Thoracic aorta (tissue), 2 donors: Measurements from ENCODE around the gene GPR78. TPM values are rescaled to one million over a fixed set of nuclear protein-coding genes. Genes with fewer than 3 reads are reported as not detected.

Experiments
- ATAC-seq: fragments of 150-250 bp; one replicate; pipeline ENCODE4 v1.8.0; 2017; ENCODE audit warnings: low read depth; ENCODE audit not compliant: insufficient number of reproducible peaks, low FRiP score
- DNase-seq: peaks from one replicate; pipeline ENCODE4 v3.0.0-alpha.2; 2020; ENCODE audit warnings: low spot score
- H3K27ac ChIP-seq, 2 donors: fragments of 200-600 bp; sonication (generic); 1 replicate in 1 of 2; 2 replicates in 1 of 2; pipeline ENCODE4 v1.5.1; 2016; ENCODE audit warnings: mild to moderate bottlenecking in 2 of 2, moderate library complexity in 2 of 2
- H3K27me3 ChIP-seq: fragments of 200-600 bp; sonication (generic); replicated peaks from 2 replicates; pipeline ENCODE4 v1.6.0; 2016; ENCODE audit warnings: mild to moderate bottlenecking; ENCODE audit not compliant: insufficient read depth
- H3K36me3 ChIP-seq: fragments of 200-600 bp; sonication (generic); one replicate; pipeline ENCODE4 v1.5.1; 2016
- H3K4me1 ChIP-seq, 2 donors: fragments of 200-600 bp; sonication (generic); 1 replicate in 1 of 2; 2 replicates in 1 of 2; pipeline versions ENCODE4 v1.5.1 to v1.6.0; 2016; ENCODE audit warnings: low read depth in 2 of 2, mild to moderate bottlenecking in 1 of 2; ENCODE audit not compliant: control insufficient read depth in 1 of 2
- H3K4me3 ChIP-seq: fragments of 200-600 bp; sonication (generic); 2 replicates; pipeline ENCODE4 v1.5.1; 2016; ENCODE audit warnings: mild to moderate bottlenecking
- H3K9me3 ChIP-seq: fragments of 200-600 bp; sonication (generic); 2 replicates; pipeline ENCODE4 v1.5.1; 2016
- total RNA-seq, 2 donors: library from RNA; depleted of rRNA; stranded (reverse); fragments of >200 nt; gene quantifications; one replicate each; pipeline versions ENCODE4 v1.1.0 to v1.2.3, GENCODE V29; 2016
- TF ChIP-seq, protein P1 (sequence below): fragments of 200-600 bp; sonication (generic); IDR thresholded peaks from one replicate; pipeline ENCODE4 v1.5.1; 2019; ENCODE audit warnings: antibody characterized with exemption

Gene GPR78
- total RNA-seq, 2 donors from 2014 or later, result not detected

DNA sequence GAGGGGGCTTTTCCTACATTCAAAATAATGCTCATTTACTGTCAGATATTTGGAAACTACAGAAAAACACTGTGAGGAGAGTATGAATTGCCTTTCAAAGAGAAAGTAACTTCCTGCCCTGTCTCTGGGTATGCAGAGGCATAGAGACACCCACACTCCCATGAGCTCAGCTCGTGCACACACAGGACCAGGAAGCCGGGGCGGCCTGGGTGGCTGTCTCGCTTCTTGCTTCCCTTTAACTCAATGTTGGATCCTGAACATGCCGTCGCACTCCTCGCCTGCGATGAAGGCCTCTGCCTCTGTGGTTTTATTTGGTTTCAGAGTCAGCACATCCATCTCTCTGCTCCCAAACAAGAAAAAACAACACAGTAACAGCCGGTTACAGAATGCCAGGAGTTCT, 40.1 kb upstream of the GPR78 start:
- no peak for ATAC-seq
- TF ChIP-seq, protein P1, sequence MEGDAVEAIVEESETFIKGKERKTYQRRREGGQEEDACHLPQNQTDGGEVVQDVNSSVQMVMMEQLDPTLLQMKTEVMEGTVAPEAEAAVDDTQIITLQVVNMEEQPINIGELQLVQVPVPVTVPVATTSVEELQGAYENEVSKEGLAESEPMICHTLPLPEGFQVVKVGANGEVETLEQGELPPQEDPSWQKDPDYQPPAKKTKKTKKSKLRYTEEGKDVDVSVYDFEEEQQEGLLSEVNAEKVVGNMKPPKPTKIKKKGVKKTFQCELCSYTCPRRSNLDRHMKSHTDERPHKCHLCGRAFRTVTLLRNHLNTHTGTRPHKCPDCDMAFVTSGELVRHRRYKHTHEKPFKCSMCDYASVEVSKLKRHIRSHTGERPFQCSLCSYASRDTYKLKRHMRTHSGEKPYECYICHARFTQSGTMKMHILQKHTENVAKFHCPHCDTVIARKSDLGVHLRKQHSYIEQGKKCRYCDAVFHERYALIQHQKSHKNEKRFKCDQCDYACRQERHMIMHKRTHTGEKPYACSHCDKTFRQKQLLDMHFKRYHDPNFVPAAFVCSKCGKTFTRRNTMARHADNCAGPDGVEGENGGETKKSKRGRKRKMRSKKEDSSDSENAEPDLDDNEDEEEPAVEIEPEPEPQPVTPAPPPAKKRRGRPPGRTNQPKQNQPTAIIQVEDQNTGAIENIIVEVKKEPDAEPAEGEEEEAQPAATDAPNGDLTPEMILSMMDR, result no peak
- no peaks in the 10 kb centered on the region for H3K9me3 ChIP-seq

DNA sequence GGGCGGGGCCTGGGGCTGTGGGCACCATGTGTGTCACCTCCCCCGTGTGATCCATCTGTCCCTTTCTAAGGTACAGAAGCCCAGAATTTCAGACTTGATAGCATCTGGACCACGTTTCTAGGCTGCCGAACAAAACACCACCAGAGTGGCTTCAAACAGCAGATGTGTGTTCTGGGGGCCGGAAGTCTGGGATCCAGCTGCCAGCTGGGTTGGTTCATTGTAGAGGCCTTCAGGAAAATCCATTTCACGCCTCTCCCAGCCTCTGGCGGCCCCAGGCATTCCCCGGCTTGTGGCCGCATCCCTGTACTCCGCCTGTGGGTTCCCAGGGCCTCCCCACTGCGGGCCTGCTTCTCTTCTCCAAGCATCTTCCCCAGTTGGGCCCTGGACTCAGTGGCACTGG, 39.6 kb upstream of the GPR78 start:
- no peaks in the 10 kb centered on the region for H3K27me3 ChIP-seq
- no peaks in the 10 kb centered on the region for H3K9me3 ChIP-seq
- ATAC-seq, result no peak
- TF ChIP-seq, protein P1, result no peak
- no peak overlapping the region for H3K27ac ChIP-seq
- peaks cover 0 to 5% of the 10 kb centered on the region in 2 donors for H3K4me1 ChIP-seq
- no peak overlapping the region for H3K4me3 ChIP-seq
- DNase-seq, result no peak
- H3K36me3 ChIP-seq, result no peaks in the 10 kb centered on the region

More for the DNA sequence above, 40.1 kb upstream of the GPR78 start:
- Histone ChIP-seq H3K4me1 (peaks cover 0 to 5% of the 10 kb centered on the region in 2 donors), H3K36me3 (no peaks in the 10 kb centered on the region), H3K27ac (no peak overlapping the region), H3K4me3 (no peak overlapping the region), H3K27me3 (no peaks in the 10 kb centered on the region)
- DNase-seq, result no peak

DNA sequence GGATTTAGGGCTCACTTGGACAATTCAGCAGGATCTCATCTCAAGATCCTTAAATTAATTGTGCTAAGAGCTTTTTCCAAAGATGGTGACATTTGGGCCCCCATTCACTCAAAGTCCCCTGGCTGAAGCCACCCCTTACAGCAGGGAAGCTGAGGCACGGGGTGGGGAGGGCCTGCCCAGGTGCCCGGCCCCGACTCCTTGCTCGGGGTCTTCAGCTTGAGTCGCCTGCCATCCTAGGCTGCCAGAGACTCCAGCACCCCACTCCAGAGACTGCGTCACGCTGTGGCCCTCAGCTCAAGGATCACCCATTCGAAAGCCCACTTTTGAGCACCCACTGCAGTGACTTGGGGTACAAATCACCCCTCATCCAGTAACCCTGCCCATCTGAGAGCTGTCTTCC, 39.2 kb upstream of the GPR78 start:
- Histone ChIP-seq H3K4me3 (no peak overlapping the region), H3K27me3 (no peaks in the 10 kb centered on the region), H3K9me3 (no peaks in the 10 kb centered on the region), H3K36me3 (no peaks in the 10 kb centered on the region), H3K4me1 (peaks cover 0 to 5% of the 10 kb centered on the region in 2 donors), H3K27ac (no peak overlapping the region)
- no peak for DNase-seq
- TF ChIP-seq, protein P1, result no peak
- no peak for ATAC-seq

DNA sequence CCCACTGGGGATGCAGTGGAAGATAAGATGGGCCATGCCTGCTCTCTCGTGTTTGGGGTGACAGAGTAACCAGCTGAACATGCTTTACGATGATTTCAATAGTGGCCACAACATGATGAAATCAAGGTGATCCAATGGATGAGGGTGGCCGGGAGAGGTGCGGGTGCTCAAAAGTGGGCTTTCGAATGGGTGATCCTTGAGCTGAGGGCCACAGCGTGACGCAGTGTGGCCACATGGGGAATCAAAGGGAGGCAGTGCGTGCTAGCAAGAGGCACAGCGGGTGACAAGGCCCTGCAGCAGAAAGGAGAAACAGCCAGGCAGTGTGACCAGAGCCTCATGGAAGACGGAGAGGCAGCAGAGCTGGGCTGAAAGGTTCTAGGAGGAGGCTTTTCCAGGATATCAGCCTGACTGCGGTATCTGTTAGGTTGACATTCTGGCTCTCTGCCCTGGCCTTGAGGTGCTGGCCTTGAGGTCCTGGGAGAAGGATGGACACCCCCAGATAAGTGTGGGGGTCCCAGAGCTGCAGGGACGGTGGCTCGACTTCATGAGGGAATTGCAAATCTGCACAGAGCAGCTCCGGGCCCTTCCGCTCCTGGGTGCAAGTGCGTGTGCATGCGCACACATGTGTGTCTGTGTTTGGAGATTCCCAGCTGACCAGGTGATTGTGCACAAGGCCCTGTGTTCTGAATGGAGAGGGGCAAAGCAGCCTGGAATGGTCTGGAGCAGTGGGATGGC, 38.0 kb upstream of the GPR78 start:
- Histone ChIP-seq H3K4me1 (peaks cover 0 to 5% of the 10 kb centered on the region in 2 donors), H3K9me3 (no peaks in the 10 kb centered on the region), H3K36me3 (no peaks in the 10 kb centered on the region), H3K27ac (no peak overlapping the region), H3K27me3 (no peaks in the 10 kb centered on the region), H3K4me3 (no peak overlapping the region)
- ATAC-seq (no peak), DNase-seq (no peak)
- TF ChIP-seq, protein P1, result no peak

DNA sequence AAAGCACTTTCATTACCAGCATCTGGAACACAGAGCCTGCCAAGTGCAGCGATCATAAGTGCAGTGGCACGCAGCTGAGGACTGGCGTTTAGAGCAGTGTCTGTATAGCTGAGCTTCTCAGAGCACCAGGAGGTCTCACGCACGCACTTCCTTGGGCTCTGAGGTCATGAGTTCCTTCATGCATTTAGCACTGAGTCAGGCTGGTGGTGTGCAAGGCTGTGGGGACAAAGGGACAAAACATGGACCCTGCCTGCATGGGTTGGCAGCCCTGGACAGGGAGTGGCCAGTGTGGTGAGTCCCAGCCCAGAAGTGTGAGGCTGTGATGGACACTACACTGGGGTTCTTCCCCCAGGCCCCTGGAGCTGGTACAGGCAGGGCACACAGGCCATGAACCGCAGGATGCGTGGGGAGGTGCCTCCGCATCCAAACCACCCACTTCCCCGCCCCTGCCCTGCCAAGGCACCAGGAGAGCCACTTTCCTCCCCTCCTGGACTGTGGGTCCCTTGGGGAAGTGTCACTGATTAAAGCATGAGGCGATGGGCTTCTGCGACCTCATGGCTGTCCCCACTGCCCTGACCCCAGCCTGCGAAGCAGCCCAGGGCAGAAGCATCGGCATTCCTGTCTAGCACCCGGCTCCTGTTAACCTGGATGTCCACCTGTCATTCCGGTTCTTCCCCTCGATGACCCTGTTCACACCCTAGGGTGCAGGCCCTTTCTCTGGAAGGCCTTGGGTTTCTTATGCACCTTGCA, 37.2 kb upstream of the GPR78 start:
- DNase-seq, result no peak
- H3K9me3 ChIP-seq, result no peaks in the 10 kb centered on the region
- TF ChIP-seq, protein P1, result no peak

More for the DNA sequence above, 37.2 kb upstream of the GPR78 start:
- Histone ChIP-seq H3K27ac (no peak overlapping the region), H3K27me3 (no peaks in the 10 kb centered on the region), H3K36me3 (no peaks in the 10 kb centered on the region), H3K4me1 (no peaks in the 10 kb centered on the region), H3K4me3 (no peak overlapping the region)
- no peak for ATAC-seq
